ENCODE data around the gene NEUROD2.
"Not testable (repeated sequence)": the region's sequence is repeated elsewhere in the genome, so short reads cannot be mapped to it uniquely, and the experiment has no call there.

Gene NEUROD2

DNA sequence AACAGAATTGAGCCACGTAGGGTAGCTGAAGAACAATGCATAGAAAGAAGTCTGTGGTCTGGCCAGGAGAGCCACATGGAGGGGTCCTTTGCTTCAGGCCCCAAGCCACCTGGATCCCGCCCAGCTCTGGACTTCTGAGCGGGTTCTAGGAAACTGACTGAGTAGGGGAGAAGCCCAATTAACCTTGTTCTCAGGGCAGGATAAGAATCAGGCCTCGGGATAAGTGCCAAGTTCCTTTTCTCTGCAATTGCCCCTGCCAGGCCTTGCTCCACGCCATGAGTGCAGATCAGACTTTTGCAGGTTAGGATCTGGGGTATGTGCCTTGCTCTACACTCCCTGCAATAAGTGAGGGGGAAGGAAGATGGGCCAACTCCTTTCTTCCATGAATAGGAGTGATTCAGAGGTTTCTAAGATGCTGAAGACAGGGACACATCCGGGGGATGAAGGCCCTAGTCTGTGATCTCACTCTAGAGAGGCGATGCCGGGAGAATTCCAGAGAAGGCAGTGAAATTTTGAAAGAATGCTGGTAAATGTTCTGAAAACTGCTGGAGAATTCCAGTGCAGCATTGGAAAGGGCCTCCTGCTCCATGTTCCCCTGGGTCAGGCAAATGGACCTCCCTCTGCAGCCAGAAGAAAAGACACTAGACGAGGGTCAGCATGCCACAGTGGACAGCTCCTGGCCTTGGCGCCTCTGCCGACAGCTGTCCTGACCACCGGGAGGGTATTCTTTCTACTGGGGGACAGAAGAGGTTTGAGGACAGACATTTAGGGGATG is 5.8 kb downstream of the NEUROD2 start:
- no peak for DNase-seq

DNA sequence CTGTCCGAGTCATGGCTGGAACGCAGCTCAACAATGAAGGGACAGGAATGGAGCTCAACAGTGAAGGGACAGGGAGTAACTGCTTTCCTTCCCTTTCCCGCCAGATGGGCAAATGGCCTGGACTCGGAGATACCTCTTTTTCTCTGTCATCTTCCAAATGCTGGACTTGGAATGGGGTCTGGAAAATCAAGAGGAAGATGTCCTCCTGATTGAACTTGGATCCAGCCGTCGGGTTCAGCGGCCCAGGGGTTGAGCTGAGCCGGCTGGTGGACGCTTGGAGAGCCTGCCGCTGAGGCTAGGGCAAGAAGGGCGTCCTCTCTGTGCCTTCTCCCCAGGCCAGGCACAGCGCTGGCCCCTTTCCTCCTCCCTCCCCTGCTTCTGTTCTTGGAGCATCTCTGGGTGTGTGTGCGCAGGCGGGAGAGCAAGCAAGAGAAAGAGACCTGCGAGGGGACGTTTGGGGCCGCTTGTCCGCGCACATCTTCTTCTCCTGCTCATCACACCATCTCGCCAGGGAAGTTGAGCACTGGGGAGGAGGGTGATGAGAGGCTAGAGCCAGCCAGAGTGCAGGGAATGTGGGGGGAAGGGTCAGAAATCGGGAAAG is 6.6 kb downstream of the NEUROD2 start:
- no peak for DNase-seq

DNA sequence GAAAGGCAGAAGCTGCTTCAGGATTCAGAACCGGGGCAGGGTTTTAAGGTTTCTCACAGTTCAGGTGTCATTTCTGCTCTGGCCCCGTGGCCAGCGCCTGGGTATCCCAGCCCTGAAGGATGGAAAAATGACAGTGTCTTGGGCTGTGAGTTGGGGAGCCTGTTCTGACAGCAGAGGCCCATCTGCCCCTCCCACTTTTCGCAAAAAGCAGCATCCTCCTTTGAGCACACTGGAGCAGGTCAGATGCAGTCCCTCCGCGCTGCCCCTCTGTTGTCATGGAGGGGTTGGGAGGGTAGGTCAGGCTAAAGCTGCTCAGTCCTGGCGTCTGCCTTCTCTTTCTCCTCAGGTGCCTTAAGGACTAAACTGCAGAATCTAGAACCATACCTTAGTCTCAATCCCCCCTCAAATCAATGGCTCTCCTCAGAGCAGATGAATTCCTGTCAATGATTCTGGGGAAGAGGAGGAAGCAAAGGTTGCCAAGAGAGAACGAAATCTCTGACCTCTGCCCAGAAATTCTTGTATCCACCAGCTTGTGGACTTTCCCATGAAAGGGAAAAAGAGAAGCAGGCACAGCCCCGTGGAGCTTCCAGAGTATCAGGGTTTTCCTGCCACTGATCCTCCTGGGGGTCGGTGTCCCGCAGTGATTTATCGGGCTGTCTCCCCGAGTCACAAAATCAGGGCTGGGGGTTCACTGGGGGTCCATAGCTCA is 7.3 kb downstream of the NEUROD2 start:
- no peak for DNase-seq

DNA sequence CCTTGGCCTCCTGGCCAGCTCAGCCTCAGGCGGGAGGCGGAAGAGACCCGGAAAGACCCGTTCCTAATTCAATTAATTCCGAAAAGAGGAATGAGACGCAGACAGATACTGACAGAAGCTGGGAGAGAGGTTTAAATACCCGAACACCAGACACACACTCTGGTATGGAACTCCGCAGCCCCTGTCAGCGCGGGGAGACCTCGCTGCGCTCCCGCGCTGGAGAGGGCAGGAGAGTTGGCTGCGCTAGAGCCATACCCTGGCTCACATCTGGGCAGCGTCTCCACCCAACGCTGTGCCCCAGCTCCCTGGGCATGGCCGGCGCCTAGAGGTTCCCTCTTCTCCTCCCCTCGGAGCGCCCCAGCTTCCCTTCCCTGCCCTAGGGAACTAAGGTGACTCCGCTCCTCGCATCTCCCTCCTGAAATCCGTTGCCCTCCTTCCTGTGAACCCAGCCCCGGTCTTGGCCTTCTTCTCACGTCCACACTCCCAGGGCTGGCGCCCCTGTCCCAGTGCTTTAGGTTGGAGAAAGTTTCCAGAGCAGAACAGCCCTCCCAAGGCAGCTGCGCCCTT is 8.0 kb downstream of the NEUROD2 start:
- no peak for DNase-seq

DNA sequence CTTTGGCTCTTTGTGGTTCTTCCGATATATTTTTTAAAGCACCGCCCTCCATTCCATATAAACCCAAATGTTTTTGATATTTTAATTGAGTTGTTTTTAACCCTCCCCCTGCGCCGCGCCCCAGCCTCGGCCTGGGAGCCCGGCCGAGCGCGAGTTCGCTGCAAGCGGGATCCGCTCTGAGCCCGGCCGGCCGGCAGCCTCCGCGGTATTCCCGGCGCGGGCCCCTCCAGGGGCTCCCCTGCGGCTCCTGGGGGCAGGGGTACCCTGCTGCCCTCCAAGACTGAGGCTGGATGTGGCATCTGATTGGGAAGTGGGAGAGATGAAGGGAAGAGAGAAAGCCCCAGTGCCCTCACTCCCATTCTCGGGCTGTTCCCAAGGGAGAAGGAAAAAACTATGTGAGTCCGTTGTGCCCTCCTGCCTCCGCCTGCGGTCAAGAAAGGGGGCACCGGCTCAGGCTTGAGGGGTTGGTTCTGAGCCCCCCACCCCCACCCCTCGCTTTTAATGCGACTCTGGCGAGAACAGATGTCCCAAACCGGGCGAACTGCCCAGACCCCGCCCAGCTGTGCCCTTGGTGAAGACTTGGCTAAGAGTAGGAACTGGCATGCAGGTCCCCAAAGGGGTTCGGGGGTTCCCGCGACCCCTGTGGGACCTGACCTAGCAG is 8.6 kb downstream of the NEUROD2 start:
- no peak for DNase-seq

DNA sequence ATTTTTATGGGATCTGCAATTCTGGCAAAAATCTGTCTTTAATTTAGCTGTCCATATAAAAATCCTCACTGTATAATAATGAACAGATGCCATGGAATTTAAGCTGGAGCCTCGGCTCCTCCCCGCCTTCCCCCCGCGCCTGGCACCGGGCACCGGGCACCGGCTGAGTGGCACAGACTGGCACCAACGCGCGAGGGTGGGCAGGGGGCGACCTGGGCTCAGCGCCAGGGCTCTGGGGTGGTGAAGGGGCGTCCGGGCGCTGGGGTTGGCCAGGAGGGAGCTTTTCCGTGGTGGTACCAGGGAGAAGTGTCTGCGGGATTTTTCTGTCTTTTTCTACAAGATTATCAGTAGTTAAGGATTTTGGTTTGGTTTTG is 9.1 kb downstream of the NEUROD2 start:
- DNase-seq = no peak

DNA sequence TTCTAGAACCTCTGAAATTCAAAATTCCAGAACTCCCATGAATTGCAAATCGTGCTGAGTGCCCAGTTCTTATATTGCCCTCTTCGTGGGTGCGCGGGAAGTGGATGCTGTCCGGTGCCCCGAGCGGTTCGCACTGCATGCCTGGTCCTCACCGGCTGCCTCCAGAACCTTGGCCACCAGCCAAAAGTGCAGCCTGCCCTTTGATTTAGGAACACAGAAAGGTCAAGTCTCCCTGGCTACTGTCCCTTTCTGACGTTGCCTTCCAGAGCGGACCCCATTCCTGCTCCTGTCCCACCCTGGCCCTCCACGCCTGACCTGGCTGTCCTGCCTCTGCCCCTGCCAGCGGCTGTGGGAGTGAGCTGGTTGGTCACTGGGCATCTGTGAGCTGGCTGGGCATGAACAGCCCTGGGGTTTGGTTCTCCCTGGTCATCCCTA is 9.7 kb downstream of the NEUROD2 start:
- no peak for DNase-seq

DNA sequence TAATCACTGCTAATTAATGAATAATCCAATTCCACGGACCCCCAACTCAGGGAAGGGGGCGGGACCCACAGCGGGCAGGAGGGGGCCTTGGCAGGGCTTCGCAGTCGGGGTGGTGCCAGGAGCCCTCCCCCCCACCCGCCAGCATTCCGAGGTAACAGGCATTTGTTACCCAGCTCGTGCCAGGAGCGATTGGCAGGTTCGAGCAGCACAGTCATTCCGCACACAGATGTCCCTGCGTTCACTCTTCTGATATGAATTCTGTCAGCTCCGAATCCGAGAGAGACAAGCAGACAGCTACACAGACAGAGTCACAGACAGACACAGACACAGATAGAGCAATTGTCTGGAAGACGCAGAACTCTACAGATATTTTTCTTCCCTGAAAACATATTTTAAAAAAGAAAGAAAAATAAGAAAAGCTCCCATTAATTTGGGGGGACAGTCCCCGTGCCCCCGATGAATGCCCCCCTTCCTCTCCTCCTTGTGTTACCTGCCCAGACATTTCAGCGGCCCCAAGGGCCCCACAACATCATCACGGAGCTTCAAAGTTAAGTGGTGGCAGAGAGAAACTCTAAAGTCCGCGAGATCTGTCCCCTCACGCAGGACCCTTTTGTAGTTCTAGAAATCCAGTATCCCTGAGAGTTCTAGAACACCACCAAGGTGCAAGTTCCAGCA is 10.2 kb downstream of the NEUROD2 start:
- peak; percentile 36 for DNase-seq

DNA sequence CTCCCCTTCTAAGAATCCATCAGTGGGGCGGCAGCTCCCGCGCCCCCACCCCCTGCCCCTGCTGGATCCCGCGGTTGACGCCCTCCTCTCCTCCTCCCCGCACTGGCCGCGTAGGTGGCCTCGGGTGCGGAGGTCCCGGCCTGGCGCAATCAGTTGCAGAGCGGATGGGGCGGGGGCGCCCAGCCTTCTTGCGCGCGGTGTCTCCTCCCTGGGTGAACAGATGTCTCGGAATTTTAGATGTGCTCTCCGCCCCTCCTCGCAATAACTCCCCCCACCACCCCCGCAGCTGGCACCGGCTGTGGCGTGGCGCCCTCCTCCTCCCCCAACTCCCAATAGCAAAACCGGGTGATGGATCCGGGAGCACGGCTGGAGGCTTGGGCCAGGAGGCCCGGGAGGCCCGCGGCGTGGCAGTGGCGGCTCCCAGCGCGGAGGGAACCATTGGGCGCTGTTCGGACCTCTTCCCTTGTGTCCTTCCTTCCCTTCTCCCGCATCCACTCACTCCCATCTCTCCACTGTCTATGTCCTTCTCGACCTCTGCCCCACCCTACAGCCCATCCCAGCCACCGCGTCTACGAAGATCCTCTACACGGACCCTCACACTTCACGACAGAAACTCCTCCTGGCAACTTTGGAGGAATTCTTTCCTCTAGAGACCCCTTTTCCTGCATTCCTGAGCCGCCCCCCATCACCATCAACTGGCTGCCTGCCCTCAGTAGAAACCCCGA is 11.0 kb downstream of the NEUROD2 start:
- DNase-seq = peak; percentile 26

DNA sequence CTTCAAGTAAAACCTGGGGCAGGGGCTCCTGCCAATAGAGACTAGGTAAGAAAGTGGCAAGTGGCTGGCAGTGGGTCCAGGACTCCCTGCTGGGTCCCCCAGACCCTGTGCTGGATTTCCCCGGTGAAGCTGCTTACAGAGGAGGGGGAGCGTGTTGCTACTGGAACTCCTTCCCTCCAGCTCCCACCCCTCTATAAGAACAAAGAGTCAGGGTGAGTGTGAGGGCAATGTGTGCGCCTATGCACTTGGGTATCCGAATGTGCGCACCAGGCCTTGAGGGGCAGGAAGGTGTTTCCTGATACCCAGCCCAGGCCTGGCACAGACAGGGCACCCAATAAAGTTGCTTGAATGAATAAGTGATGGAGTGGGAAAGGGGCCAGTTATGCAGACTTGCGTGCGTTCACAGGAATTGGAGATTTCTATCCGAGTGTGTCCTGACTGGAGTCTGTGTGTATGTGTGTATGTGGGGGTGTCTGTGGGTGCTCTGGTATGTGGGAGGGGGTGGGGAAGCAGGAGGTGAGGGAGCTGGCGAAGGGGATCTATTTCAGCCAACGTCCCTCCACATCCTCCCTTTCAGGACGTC is 11.7 kb downstream of the NEUROD2 start:
- no peak for DNase-seq

DNA sequence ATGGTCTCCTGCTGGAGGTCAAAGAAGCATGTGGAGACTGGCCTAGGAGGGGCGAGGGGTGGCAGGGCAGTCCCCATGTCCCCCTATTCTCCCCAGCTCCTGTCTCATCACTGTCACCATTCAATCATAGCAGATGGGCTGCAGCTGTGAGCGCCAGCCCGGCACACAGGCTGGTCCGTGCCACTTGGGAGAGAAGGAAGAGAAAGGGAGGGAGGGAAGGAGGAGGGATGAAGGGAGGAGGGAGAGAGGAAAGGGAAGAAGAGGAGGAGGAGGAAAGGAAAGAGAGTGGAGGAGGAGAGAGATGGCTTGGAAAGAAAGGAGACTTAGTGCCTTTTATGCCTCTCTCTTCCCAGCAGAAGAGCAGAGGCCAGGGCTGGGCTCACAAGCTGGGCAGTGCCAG is 12.4 kb downstream of the NEUROD2 start:
- no peak for DNase-seq

DNA sequence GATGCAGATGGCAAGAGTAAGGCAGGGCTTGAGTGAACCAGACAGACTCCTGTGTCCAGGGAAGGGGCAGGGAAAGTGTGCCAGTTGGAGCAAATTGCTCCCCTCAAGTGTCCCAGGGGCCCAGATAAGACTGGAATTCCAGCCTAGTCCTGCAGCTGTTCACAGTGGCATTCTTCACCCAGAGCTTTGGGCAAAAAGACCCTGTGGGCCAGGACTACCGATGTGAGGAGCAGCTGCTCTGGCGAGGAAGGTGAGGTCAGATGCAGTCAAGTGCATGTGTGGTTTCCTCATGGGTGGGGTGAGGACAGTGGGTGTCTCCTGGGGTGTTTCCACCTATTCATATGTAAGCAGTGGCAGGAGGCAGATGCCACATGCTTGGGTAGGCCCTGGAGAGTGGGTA is 14.3 kb downstream of the NEUROD2 start:
- no peak for DNase-seq

DNA sequence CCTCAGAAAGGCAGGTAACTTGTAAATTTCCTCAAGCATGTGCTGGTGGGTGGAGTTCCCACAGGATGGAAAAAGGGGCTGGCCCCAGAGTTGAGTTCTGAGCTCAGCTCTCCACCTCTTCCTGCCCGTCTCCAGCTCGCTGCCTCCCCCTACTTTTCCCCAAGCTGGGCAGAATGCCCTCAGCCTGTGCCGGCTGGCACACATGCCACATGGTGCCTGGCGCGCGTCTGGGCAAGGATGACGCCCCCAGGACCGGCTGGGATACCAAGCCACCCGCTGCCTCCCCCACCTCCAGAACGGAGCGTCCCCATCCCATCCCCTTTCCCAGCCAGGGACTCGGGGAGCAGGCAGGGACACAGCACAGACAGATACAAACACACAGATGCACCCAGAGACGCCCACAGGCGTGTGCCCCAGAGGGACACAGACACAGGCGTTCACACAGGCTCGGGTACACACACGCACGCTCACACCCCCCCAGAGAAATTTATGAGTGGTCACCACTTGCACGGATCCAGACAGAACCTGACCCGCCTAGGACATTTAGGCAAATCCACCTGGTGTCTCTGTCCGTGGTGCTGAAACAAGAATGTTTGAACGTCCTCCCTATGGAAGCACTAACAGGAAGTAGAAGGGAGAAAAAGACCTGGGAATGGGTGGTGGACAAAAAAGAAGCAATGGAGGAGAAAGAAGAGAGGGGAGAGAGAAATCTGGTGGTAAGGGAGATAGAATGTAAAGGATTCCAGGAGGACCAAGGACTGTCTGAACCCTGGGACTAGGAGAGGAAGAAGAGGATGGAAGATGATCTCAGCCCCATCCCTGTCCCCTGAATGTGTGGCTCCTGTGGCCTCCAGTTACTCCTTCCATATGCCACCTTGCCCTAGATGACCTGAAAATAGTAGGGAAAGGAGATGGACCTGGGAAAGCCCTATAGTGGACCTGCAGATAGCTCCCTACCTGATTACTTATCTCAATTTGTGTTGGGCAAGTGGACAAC is 15.5 kb downstream of the NEUROD2 start:
- peak; percentile 57 for DNase-seq

DNA sequence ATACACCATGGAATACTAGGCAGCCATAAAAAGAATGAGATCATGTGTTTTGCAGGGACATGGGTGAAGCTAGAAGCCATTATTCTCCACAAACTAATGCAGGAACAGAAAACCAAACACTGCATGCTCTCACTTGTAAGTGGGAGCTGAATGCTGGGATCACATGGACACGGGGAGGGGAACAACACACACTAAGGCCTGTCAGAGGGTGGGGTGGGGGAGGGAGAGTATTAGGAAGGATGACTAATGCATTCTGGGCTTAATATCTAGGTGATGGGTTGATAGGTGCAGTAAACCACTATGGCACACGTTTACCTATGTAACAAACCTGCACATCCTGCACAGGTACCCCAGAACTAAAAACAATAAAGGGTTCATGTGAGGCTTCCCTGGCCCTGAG is 17.5 kb downstream of the NEUROD2 start:
- not testable (repeated sequence) for DNase-seq

DNA sequence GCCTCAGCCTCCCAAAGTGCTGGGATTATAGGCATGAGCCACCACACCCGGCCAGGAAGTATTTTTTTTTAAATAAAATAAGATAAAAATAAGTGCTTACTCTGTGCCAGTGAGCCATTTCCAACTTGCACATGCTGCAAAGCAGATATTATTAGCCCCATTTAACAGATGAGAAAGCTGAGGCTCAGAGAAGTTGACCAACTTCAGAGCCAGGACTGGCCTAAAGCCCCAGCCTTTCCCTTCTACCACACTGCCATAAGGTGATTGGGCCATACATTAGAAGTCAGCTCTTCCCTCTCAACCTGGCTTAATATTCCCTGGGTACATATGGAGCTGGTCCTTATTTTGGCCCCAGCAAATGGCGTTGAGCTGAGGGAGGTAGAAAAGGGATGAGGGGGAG is 25.1 kb downstream of the NEUROD2 start:
- DNase-seq = no peak

DNA sequence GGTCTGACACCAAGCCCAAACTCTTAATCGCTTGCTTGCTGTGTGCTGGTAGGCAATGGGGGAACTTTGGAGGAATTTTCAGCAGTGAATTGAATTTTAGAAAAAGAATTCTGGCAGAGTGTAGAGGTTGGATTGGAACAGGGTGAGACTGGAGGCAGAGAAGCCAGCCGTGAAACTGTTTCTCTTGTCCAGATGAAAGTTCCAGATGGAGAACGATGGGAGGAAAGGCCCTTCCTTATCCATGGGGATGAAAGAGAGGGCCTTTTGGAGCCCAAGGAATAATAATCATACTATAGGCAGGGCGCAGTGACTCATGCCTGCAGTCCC is 26.0 kb downstream of the NEUROD2 start:
- DNase-seq = no peak

DNA sequence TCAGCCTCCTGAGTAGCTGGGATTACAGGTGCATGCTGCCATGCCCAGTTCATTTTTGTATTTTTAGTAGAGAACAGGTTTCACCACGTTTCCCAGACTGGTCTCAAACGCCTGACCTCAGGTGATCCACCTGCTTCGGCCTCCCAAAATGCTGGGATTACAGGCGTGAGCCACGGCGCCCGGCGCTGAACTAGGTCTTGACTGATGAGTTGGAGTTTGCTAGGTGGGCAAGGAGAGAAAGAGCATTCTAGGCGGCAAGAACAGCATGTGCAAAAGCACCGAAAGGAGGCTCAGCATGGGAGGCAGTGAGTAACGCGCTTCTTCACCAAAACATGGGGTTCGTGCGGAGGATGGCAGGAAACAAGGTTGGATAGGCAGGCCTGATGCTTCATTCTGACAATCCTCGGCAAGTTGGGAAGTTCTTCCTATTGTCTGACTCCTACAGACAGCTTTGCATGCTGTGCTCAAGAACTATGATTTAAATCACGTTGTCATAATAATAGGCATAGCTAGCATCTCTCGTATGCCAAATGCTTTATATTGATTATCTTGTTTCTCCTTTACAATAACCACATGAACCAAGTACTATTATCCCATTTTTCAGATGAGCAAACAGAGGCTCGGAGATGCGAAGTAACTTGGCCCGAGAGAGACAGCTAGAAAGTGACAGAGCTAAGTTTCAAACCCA is 26.5 kb downstream of the NEUROD2 start:
- no peak for DNase-seq

DNA sequence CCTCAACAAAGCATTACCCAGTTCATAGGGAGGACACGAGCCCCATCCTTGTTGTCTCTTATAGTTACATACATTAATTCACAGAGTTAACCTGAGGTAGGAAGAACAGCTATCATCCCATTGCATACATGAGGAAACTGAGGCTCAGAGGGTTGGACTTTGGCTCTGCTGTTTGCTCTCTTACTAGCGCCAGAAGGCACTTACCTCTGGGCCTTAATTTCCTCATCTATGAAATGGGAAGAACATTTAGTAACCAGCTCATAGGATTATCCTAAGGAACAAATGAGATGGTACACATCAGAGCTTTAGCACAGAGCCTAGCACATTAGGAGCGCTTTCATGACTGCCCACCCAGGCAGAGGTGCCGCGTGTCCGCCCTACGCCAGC is 27.6 kb downstream of the NEUROD2 start:
- no peak for DNase-seq

DNA sequence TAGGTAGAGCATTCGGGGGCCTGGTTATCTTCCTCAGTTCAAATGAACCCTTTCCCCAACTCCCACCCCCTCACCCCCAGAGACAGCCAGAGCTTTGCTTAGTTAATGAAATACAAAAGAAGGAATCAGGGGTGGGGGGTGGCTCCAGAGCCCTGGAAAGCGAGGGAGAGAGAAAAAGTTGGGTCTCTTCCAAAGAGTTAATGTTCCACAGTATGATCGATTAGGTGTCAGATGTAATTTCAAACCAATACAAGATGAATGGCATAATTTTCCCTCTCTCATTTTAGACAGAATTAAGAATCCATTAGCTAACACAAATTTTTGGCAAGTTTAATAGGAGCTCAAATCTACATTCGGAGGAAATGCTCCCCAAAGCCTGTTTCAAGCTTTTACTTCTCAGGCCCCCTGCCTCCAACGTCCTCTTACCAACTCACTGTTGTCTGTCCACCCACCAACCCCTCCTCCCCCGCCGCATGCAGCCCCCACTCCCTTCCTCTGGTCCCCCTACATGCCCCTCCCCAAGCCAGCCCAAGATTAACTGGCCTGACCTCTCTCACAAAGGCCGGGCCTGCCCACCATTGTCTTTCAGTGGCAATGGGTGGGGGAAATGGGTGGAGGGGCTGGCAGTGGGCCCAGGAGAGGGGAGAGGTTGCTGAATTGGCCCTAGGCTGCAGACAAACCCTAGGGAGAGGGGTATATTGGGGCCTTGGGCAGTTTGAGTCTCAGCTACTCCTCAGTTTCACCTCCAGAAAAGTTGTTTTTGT is 28.2 kb downstream of the NEUROD2 start:
- DNase-seq = no peak

Measured in NCI-H2171 (cell line).